Right renal cortex interstitium (tissue), 3 donors: Measurements from ENCODE around the gene CACNA1C. TPM values are rescaled to one million over a fixed set of nuclear protein-coding genes. Genes with fewer than 3 reads are reported as not detected.

Experiments
- DNase-seq, 3 donors: peaks; one replicate each; pipeline ENCODE4 v3.0.0-alpha.2; 2013; ENCODE audit warnings: low read depth in 3 of 3, low spot score in 2 of 3
- polyA plus RNA-seq, 3 donors: library from polyadenylated mRNA; unstranded; fragments of 120-200 nt; gene quantifications; one replicate each; pipeline ENCODE4 v1.2.1, GENCODE V29; 2013; ENCODE audit not compliant: insufficient read length in 3 of 3

Gene CACNA1C
- polyA plus RNA-seq, 3 donors = 5.7 to 6.4 (median 5.8) TPM

DNA sequence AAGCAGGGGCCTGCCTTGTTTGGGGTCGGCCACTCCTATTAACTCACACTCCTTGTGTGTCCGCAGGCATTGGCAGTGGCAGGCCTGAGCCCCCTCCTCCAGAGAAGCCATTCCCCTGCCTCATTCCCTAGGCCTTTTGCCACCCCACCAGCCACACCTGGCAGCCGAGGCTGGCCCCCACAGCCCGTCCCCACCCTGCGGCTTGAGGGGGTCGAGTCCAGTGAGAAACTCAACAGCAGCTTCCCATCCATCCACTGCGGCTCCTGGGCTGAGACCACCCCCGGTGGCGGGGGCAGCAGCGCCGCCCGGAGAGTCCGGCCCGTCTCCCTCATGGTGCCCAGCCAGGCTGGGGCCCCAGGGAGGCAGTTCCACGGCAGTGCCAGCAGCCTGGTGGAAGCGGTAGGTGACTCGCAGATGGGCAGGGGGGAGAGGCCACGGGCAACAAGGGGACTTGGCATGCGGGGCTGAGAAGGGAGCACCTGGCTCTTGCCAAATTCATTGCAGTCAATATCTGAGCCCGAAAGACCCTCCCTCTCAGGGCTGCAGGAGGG lies 635.7 kb downstream of the CACNA1C start:
- DNase-seq = no peak

DNA sequence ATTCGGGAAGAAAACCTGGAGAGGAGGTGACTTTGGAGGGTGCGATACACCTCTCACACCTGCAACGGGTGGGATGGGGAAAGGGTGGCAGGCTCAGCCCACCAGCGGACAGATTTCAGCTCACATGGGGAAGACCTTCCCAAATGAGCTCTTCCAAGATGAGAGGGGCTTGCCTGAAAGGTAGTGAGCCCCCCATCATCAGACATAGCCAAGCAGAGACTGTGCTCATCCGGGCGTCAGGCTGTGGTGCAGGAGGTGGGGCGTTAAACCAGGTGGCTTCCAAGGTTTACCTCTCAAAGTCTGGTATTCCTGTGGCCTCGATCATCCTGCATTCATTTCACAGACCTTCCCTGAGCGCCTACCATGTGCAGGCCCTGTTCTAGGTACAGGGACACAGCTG lies 636.6 kb downstream of the CACNA1C start:
- DNase-seq = no peak

DNA sequence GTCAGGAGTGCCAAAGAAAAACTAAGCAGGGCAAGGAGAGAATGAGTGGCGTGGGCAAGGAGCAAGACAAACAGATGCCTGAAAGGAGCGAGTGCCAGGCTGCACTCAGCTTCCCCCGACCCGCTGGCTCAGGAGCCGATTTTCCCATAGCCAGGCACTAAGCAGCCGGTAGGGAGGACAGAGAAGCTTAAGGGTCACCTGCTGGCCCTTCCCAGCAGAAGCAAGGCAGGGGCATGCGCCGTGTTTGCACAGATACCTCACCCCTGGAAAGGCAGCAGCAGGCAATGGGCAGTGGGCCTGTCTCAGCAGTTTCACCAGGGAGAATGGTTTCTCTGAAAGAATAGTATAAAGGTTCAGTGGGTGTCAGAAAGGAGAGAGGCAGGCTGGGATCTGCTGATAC lies 637.1 kb downstream of the CACNA1C start:
- DNase-seq = no peak

DNA sequence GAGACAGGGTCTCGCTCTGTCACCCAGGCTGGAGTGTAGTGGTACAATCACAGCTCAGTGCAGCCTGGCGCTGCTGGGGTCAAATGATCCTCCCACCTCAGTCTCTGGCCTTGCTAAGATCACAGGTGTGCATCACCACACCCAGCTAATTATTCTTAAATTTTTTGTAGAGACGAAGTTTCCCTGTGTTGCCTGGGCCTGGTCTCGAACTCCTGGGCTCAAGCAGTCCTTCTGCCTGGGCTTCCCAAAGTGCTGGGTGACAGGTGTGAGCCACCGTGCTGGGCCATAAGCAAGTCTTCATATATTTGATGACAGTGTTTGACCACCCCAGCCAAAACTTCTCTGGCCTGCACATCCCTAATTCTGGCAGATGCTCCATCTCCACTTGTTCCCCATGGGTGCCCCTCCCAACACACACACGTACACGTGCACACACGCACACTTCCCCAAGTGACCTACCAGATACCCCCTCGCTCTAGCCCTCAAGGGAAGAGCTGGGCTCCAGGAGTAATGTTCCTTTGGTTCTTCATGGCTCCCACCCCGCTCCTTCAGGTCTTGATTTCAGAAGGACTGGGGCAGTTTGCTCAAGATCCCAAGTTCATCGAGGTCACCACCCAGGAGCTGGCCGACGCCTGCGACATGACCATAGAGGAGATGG lies 637.7 kb downstream of the CACNA1C start:
- DNase-seq = no peak

DNA sequence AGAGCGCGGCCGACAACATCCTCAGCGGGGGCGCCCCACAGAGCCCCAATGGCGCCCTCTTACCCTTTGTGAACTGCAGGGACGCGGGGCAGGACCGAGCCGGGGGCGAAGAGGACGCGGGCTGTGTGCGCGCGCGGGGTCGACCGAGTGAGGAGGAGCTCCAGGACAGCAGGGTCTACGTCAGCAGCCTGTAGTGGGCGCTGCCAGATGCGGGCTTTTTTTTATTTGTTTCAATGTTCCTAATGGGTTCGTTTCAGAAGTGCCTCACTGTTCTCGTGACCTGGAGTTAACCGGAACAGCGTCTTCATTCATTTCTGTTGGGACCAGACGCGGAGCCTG lies 638.2 kb downstream of the CACNA1C start:
- peak in 1 of 3 donors; percentile 33 for DNase-seq

DNA sequence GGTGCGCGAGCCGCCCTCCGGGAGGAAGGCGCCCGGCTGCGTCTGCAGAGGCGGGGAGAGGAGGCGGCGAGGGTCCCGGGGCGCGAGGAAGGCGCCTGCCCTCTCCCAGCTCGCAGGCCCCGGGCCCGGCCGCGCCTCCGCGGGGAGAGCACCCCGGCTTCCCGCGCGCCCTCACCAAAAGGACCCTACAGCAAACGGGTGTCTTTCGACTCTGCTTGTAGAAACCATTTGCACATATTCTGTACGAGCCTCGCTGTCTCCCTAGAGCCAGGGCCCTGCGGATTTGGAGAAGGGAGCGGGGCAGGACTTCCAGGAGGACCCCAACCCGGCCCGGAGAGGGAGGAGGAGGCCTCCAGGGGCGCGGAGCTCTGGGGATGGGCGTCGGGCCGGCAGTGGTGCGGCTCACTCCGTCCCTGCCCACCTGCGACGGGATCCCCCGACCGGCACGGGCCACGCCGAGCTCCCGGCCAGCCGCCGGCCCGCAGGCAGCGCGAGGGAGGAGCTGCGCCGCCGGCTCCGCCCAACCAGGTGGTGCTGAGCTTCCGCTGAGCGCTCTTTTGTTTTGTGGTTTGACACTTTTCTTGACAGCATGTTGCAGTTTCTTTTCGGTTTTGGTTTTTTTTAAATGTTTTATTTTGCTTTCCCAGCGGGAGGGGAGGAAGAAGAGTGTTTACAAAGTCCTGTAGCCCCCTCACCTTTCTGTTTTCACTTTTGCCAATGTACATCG lies 638.7 kb downstream of the CACNA1C start:
- no peak for DNase-seq

DNA sequence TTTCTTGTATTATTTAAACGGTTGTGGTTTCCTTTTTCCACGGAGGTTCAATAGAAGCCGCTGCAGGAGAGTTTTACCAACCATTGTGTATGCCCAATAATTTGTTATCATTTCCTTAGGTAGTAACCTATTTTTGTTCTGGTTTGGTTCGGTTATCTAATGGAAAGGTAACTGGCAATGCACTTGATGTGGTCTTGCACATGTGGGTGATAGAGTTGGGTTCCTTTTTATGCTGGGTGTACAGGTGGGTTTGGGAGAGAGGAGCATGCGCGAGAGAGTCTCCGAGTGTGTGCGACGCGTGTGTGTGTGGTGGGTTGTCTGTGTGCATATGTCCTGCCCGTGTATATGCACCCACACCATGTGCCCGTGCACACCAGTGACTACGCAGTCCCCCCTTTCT lies 639.3 kb downstream of the CACNA1C start:
- DNase-seq = no peak

DNA sequence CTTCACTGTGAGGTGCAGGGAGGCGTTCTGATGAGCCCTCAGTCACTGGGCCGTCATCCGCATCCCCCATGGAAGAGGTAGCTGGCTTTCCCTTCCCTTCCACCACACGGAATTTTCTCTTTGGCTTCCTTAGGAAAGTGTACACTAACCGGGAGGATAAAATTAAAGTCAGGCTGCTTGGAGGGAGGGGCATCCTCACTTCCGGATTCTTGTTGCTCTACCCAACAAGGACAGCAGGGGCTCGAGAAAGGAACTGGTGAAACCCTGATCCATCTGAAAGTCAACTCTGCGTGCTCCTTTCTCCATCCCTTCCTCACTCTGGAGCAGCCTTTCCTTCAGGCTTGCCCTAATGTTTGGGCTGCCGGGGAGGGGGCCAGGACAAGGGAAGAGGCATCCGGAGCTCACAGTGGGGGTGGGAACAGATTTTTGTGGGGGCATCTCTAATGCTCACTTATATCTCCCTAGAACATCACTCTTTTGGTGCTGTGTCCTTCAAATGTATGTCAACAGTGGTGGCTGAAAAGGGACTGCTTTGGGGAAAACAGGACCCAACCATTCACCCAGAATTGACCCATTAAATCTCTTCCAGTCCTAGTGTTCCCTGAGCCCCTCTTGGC lies 640.6 kb downstream of the CACNA1C start:
- no peak for DNase-seq

DNA sequence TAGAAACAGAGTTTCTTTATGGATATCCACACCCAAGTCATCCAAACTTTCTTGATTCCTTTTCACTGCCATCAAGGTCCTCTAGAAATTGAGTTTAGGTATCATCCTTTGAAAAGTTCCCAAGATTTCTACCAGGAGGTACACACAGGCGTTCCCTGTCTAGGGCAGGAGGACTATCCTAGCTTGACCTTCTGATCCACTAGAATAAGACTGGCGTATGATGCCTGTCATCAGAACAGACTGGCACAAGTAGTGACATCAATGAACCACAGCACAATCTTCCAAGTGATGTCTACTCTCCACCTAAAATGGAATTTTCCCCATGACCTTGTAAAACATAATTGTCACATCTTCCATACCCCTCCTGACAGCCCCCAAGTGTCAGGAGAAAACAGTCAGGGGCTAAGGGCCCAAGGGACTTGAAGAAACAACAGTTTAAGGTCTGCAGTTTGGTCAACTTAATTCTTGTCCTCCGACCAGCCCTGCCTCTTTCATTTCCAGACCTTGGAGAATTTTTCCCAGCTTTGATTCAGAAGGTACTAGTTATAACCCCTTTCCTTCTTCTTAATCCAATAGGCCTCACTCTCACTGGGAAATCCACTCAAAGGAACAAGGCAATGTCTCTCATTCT lies 641.3 kb downstream of the CACNA1C start:
- DNase-seq = no peak

DNA sequence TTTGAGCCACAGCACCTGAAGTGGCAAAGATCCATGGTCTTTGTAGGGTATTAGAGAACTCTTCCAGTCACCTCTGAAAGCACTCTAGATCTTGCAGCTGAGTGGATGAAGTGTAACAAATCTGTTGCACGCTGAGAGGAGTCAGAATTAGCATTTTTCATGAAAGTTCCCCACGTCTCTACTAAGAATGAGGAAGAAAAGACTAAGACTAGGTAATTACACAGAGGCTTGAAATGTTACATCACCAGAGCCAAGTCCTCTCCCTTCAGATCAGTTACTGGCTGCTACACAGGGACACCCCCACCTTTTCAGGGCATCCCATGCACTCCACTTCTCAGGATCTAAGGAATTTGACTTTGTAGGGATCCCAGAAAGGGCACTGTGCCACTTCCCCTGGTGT lies 643.3 kb downstream of the CACNA1C start:
- DNase-seq = no peak

DNA sequence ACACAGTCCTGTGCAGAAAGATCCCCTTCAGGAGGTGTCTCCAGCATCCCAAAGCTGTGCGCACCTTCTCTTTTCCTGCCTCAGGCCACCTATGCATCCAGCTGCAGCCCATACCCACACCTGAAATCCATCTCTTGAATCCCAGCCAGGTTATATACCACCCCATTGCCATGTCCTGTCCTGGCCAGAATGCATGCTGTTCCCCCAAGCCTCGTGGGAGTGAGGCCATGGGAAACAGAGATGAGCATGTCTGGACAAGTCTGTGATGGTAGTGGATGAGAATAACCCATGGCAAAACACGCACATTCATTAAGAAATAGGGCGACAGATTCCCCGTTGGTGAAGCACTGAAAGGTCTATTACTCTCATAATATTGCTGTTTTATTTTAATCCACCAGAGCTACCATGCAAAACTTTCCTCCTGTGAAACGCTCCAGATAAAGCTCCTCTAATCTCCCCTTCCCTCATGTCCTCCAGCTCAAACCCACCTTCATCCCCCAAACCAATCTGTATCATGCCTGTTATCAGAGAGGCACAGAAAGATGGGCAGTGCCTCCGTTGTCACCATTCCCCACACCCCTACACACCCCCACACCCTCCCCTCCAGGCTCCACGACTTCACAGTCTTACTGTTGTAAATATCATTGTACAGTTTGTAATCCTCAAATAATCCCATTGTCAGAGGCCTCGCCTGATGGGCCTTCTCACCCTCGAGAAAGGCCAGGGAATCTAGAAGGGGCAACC lies 644.4 kb downstream of the CACNA1C start:
- no peak for DNase-seq

DNA sequence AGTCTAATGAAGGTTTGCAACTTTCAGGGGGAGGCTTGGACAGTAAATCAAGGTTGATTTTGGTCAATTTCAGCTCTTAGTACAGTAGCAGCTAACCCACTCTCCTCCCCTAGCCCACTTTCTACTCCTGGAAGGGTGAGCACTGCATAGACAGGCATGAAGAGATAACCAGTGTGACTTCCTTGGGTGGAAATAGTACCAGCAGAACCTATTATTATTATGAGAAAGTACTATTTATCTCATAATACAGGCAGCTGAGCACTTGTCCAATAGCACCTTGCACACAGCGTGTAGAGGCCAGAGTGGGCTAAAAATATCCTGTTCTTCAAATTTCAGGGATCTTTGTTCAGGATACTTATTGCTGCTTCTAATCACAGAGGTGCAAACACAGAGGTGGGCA lies 645.8 kb downstream of the CACNA1C start:
- no peak for DNase-seq

DNA sequence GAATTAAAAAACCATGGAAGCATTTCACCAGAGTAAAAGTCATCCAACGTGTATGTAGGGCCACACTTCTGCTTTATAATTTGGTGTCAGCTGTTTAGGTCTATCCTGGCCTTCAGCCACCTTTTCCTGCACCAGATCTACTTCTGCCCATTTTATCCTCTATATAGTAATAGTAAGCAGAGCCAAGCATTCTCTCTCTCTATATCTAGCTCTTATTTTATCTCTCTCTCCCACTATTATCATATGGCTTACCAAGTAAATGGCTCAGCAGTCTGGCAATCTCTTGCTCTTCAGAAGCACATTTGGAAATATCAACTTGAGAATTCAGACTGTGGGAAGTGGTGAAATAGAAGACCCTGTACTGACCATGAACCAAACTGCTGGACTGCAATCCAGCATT lies 657.9 kb downstream of the CACNA1C start:
- no peak for DNase-seq

DNA sequence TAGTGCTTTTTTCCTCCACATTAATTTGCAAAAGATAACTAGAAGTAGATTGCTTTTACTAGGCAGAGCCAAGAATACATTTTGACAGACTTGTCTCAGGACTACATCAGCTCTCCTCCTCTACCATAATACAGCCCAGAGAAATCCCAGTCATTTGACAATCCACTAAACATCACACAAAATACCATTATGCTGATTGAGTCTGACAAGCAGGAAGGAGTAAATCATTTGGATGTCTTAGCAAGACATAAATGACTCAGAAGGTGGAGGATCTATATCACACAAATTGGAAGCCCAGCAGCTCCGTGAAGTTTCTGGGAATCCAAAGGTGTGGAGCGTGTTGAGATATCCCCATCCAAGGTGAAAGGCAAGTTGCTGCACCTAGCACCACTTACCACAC lies 666.6 kb downstream of the CACNA1C start:
- DNase-seq = no peak

DNA sequence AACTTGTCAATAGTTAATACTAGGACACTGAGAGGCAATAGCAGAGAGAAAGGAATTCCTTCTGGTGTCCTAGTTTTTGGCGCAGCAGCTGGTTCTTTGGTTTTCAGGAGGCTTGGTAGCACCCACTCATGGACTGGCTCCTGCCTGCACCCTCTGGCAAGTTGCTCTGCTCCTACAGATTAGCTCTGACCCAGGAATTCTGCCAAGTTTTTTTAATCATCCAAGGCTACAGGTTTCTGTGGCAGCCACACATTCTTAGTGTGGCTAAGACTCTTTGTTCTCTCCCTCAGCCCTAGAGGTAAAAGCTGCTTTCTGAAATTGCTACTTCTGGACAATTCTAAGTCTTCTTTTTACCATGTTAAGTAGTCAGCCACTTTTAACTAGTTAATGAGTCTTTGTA lies 670.0 kb downstream of the CACNA1C start:
- DNase-seq = no peak

DNA sequence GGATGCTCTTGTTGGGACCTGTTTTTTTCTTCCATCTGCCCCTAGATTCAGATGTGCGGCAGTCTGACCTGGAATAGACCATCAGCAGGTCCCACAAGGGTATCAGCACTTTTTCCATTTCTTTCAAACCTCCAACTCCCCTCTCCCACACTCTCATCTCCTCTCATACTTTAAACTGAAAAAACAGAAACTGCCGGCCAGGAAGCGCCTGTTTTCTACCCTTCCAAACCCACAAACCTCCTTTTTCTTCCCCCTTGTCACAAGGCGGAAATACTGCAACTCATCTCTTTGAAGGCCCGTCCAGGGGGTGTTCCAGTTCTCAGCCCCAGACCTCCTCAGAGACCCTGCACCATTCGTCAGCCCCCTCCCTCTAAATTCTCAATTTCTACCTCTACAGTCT lies 679.5 kb downstream of the CACNA1C start:
- DNase-seq = no peak

DNA sequence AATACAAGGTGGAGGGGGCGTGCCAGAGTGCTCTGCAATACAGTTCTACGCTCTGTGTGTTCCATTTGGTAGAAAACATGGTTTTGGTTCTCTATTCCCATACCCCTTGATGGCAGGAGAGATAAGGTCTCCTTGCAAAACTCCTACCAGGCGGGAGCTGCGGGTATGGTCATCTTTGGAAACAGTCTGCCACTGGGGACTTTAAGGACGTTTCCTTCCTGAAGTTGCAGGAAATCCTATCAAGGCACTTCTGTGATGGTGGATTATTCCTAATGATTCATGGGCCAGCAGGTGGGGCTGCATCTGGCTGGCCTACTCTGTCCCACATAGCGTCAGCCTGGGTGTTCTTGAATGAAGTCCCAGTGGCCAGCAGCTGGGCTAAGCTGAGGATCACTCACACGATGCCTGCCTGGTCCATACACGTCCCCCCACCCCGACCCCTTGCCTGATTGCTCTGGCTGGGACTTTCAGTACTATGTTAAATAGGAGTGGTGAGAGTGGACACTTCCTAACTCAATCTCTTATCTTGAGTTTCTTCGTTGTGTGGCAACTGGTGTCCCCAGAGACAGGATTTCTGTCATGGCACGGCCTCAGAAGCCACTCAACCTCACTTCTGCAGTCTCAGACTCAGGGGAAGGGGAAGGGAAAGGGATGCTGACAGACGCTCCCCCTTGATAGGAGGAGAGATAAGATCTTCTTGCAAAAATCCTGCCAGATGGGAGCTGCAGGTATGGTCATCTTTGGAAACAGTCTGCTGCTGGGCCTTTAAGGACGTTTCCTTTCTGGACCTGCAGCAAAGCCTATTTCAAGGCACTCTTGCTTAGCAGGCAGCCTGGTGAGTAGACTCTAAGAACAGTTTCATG lies 680.9 kb downstream of the CACNA1C start:
- DNase-seq = no peak

DNA sequence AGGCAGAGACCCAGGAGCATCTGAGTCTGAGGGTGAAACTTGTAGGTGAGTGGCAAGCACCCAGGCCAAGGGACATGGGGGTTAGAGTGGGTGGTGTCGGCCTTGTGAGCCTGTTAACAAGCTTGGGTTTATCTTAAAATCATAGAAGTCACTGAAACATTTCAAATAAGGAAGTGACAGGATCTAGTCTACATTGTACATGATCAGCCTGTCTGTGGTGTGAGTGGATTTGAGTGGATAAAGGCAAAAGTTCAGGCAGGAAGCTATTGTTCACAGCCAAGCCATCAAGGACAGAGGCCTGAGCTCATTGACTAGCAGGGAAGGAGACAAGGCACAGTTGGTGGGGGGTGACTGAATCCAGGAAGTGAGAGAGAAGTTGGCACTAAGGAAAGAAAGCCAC lies 682.6 kb downstream of the CACNA1C start:
- no peak for DNase-seq

DNA sequence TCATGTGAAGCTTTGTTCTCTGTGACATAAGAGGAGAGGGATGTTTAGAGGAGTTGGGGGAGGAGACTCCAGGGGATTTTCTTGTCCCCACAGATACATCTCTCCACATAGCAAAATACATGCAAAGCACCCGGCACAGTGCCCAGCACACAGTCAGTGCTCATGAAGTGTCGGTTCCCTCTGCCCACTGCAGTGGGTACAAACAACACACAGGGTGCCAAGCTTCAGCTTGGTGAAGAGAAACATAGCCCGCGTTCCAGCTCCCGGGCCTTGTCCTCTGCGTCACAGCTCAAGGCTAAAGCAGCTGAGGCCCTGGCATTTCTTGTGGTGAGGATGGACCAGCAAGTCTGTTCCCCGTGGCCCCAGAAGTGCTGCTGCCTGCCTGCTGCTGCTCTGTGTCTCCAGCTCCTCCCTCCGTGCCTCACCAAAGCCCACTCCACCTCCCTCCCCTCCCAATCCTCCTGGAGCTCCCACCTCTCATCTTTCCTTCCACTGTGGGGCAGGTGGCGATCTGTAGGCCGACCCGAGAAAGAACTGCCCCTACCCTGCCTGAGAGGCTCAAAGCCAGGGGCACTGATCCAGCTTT lies 685.0 kb downstream of the CACNA1C start:
- no peak for DNase-seq

DNA sequence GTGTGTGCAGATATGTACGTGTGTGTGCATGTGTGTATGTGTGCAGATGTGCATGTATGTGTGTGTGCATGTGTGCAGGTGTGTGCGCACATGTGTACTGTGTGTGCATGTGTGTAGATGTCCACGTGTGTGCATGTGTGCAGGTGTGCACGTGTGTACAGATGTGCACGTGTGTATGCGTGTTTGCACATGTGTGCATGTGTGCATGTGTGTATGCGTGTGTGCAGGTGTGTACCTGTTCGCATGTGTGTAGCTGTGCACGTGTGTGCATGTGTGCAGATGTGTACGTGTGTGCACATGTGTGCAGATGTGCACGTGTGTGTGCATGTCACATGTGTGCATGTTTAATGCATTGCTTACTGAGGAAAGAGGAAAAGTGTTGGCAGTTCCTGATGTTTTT lies 686.3 kb downstream of the CACNA1C start:
- DNase-seq = no peak
